OCI-LY1 (cell line): ENCODE measurements around the gene PHYHD1.
"Not testable (repeated sequence)": the region's sequence is repeated elsewhere in the genome, so short reads cannot be mapped to it uniquely, and the experiment has no call there.

Source experiments
- H2AFZ ChIP-seq: fragments of 200-600 bp; sonication (generic), shearing (Covaris generic); 2 replicates; pipeline ENCODE4 v1.6.0; 2014; ENCODE audit warnings: antibody characterized with exemption, mild to moderate bottlenecking, low read length
- H3F3A ChIP-seq: fragments of 200-600 bp; sonication (generic), shearing (Covaris generic); 2 replicates; pipeline ENCODE4 v1.6.0; 2014; ENCODE audit warnings: mild to moderate bottlenecking, antibody characterized with exemption, low read length, moderate library complexity; ENCODE audit not compliant: insufficient read depth
- H3K27ac ChIP-seq: fragments of 200-600 bp; sonication (generic); 2 replicates; pipeline ENCODE4 v1.5.1; 2014; ENCODE audit warnings: low read length, mixed run types, mild to moderate bottlenecking, low read depth; ENCODE audit not compliant: poor library complexity, severe bottlenecking
- H3K27me3 ChIP-seq: fragments of 200-600 bp; sonication (generic); 2 replicates; pipeline ENCODE4 v1.6.0; 2014; ENCODE audit warnings: antibody characterized with exemption, mild to moderate bottlenecking, low read length, moderate library complexity; ENCODE audit not compliant: insufficient read depth
- H3K36me3 ChIP-seq: fragments of 200-600 bp; sonication (generic); 2 replicates; pipeline ENCODE4 v1.6.1; 2014; ENCODE audit warnings: mild to moderate bottlenecking, antibody characterized with exemption, low read length, moderate library complexity, mixed read lengths; ENCODE audit not compliant: insufficient read depth
- H3K4me1 ChIP-seq: fragments of 200-600 bp; sonication (generic); 2 replicates; pipeline ENCODE4 v1.5.1; 2014; ENCODE audit warnings: mild to moderate bottlenecking, low read length, moderate library complexity; ENCODE audit not compliant: insufficient read depth, severe bottlenecking
- H3K4me2 ChIP-seq: fragments of 200-600 bp; sonication (generic), shearing (Covaris generic); 2 replicates; pipeline ENCODE4 v1.6.1; 2014; ENCODE audit warnings: low read length
- H3K4me3 ChIP-seq: fragments of 200-600 bp; sonication (generic); 2 replicates; pipeline ENCODE4 v1.5.1; 2014; ENCODE audit warnings: low read length, low read depth, mild to moderate bottlenecking, mixed read lengths; ENCODE audit not compliant: poor library complexity, severe bottlenecking
- H3K79me2 ChIP-seq: fragments of 200-600 bp; shearing (Covaris generic); 2 replicates; pipeline ENCODE4 v1.6.1; 2016; ENCODE audit warnings: mixed run types, low read length, mixed read lengths; ENCODE audit not compliant: insufficient read depth
- H3K9ac ChIP-seq: fragments of 200-600 bp; sonication (generic), shearing (Covaris generic); 2 replicates; pipeline ENCODE4 v1.6.1; 2014; ENCODE audit warnings: mild to moderate bottlenecking, low read length, mixed read lengths
- H3K9me2 ChIP-seq: fragments of 200-600 bp; sonication (generic), shearing (Covaris generic); 2 replicates; pipeline ENCODE4 v1.6.1; 2014; ENCODE audit warnings: low read depth, mild to moderate bottlenecking, low read length, mixed read lengths
- H3K9me3 ChIP-seq: fragments of 200-600 bp; shearing (Covaris generic); 2 replicates; pipeline ENCODE4 v1.6.1; 2014; ENCODE audit warnings: low read length, mixed read lengths
- H4K20me1 ChIP-seq: fragments of 200-600 bp; sonication (generic), shearing (Covaris generic); 2 replicates; pipeline ENCODE4 v1.6.0; 2016; ENCODE audit warnings: mild to moderate bottlenecking, low read length; ENCODE audit not compliant: insufficient read depth
- EZH2 ChIP-seq: fragments of 200-600 bp; sonication (generic), shearing (Covaris generic); IDR thresholded peaks from 2 replicates; pipeline ENCODE4 v1.8.0; 2017; ENCODE audit warnings: borderline replicate concordance, mixed run types, mild to moderate bottlenecking, antibody characterized with exemption, low read length, moderate library complexity, mixed read lengths
- TF ChIP-seq, protein P1 (sequence below): fragments of 200-600 bp; sonication (generic), shearing (Covaris generic); IDR thresholded peaks from 2 replicates; pipeline ENCODE4 v1.5.1; 2017; ENCODE audit warnings: mild to moderate bottlenecking, antibody characterized with exemption, low read length, moderate library complexity, mixed read lengths

The PHYHD1 gene

GRCh38 chr9:128940271-128940921 is 19.6 kb downstream of the PHYHD1 start:
- H3K9ac ChIP-seq: no peak overlapping the region
- H2AFZ ChIP-seq: no peak overlapping the region
- H3K4me1 ChIP-seq: no peaks in the 10 kb centered on the region
- no peaks in the 10 kb centered on the region for H3K36me3 ChIP-seq
- H3F3A ChIP-seq: no peaks in the 10 kb centered on the region
- H3K4me3 ChIP-seq: no peak overlapping the region
- no peaks in the 10 kb centered on the region for H3K27me3 ChIP-seq
- H3K27ac ChIP-seq: no peak overlapping the region
- H3K9me3 ChIP-seq: no peaks in the 10 kb centered on the region
- H4K20me1 ChIP-seq: no peaks in the 10 kb centered on the region
- no peak overlapping the region for H3K4me2 ChIP-seq
- no peaks in the 10 kb centered on the region for H3K9me2 ChIP-seq
- TF ChIP-seq, protein P1, sequence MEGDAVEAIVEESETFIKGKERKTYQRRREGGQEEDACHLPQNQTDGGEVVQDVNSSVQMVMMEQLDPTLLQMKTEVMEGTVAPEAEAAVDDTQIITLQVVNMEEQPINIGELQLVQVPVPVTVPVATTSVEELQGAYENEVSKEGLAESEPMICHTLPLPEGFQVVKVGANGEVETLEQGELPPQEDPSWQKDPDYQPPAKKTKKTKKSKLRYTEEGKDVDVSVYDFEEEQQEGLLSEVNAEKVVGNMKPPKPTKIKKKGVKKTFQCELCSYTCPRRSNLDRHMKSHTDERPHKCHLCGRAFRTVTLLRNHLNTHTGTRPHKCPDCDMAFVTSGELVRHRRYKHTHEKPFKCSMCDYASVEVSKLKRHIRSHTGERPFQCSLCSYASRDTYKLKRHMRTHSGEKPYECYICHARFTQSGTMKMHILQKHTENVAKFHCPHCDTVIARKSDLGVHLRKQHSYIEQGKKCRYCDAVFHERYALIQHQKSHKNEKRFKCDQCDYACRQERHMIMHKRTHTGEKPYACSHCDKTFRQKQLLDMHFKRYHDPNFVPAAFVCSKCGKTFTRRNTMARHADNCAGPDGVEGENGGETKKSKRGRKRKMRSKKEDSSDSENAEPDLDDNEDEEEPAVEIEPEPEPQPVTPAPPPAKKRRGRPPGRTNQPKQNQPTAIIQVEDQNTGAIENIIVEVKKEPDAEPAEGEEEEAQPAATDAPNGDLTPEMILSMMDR: no peak
- TF ChIP-seq EZH2: no peak
- no peaks in the 10 kb centered on the region for H3K79me2 ChIP-seq

DNA sequence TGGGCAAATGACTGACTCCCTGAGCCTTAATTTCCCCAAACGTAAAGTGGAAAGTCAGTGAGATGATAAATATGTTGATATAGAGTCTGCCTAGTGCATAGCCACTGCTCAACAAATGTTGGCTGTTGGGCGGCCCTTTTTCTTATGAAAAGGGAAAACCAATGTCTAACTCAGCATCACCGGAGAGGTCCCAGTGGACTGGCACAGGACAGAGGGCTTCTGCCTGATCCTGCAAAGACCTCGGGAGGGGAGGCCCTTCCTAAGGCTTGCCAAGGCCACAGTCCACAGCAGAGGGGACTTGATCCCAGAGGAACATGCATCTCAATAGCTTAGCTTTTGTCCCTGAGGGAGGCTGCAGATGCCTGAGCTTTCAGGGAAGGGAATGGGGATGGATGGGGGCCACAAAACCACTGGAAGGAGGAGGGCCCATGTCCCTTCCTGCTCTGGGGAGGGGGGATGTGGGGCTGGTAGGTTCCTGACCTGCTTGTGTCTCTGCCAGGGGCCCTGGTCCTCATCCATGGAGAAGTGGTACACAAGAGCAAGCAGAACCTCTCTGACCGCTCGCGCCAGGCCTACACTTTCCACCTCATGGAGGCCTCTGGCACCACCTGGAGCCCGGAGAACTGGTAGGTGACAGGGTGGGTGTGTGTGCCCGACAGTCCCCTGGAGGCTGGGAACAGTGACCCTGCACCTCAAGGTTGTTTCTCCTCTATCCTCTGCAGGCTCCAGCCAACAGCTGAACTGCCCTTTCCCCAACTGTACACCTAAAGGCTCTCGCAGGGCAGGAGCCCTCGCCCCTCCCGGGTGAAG is 20.4 kb downstream of the PHYHD1 start:
- Histone ChIP-seq H2AFZ (no peak overlapping the region), H3K4me1 (peaks cover under 1% of the 10 kb centered on the region), H3K4me3 (no peak overlapping the region), H3K27me3 (no peaks in the 10 kb centered on the region), H3K27ac (no peak overlapping the region), H3K36me3 (no peaks in the 10 kb centered on the region), H3K9me3 (no peaks in the 10 kb centered on the region), H3K4me2 (no peak overlapping the region), H3F3A (no peaks in the 10 kb centered on the region), H3K79me2 (no peaks in the 10 kb centered on the region), H3K9me2 (no peaks in the 10 kb centered on the region), H4K20me1 (no peaks in the 10 kb centered on the region), H3K9ac (no peak overlapping the region)
- TF ChIP-seq, protein P1: no peak
- TF ChIP-seq EZH2: no peak

DNA sequence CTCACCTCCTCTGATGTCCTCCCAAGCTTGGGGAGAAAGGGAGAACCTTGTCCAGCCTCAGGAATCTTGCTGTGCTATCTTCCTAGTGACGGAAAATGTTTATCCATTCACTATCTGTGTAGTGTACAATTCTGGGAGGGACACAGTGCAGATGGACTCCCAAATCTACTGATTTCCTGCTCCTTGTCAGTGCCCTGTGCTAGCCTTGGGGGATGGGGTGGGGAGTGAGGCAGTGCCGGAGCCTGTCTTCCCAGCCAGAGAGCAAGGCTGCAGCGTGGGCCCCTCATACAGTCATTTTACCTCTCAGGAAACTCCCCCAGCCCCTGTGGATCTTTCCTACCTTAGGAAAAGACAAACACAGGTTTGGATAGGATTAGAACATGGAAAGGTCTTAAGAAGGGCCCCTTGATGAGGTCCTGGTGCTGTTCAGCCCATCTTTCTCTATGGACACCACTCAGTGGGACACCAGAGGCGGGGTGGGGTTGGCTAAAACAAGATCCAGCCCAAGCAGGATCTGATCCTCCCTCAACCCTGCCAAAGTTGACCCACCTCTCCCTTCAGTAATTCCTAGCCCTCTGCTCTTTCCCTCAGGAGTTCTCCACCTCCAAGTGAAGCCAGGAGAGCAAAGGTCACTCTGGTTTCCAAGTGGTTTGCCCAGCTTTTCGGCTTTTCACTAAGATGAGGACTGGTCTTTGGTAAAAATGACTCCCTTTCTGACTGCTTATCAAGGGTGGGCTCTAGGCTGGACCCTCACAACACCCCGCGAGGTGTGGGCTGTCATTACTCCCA is 23.2 kb downstream of the PHYHD1 start:
- Histone ChIP-seq H3F3A (no peaks in the 10 kb centered on the region), H3K9me3 (no peaks in the 10 kb centered on the region), H3K27me3 (no peaks in the 10 kb centered on the region), H4K20me1 (no peaks in the 10 kb centered on the region), H3K4me1 (peaks cover 13% of the 10 kb centered on the region), H3K9me2 (no peaks in the 10 kb centered on the region), H3K36me3 (no peaks in the 10 kb centered on the region), H2AFZ (no peak overlapping the region), H3K27ac (no peak overlapping the region), H3K4me2 (no peak overlapping the region), H3K79me2 (peaks cover 6% of the 10 kb centered on the region; the same call in 1 of the 2 replicates), H3K9ac (no peak overlapping the region), H3K4me3 (no peak overlapping the region)
- TF ChIP-seq, protein P1: no peak
- TF ChIP-seq EZH2: no peak

DNA sequence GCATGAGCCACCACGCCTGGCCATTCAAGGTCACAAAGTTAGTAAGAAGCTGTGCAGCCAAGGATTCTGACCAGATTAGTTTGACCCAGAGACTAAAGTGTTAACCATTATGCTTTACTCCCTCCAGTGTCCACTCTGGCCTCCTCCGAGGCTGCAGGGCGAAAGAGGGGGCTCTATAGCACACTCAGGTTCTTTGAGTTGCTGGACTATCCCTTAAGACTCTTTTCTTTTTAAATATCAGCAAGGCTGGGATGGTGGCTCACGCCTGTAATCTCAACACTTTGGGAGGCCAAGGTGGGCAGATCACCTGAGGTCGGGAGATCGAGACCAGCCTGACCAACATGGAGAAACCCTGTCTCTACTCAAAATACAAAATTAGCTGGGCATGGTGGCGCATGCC is 24.2 kb downstream of the PHYHD1 start:
- not testable (repeated sequence) for H3K4me2 ChIP-seq, H3F3A ChIP-seq, H3K9me2 ChIP-seq

More for the DNA sequence above, 24.2 kb downstream of the PHYHD1 start:
- not testable (repeated sequence) for H2AFZ ChIP-seq, H3K36me3 ChIP-seq, H3K27me3 ChIP-seq, H3K9me3 ChIP-seq, H3K79me2 ChIP-seq, H4K20me1 ChIP-seq, H3K27ac ChIP-seq, H3K9ac ChIP-seq, H3K4me3 ChIP-seq
- H3K4me1 ChIP-seq: peaks cover 13% of the 10 kb centered on the region
